ENCODE results near the gene TRAPPC3. TPM values are rescaled to one million over a fixed set of nuclear protein-coding genes. Genes with fewer than 3 reads are reported as not detected.

The TRAPPC3 gene
- total RNA-seq, 2 experiments from 2014 or later = 57.5 to 59.3 TPM

GRCh38 chr1:36175137-36176095, 26.1 kb upstream of the TRAPPC3 start:
- no peaks in the 10 kb centered on the region for H3K4me1 Mint-ChIP-seq
- no peaks in the 10 kb centered on the region for H3K9me3 Mint-ChIP-seq
- ChIA-PET CTCF (interaction anchor here (0.6 to 0.9 kb wide), 2 partner anchors 16 to 25 kb away, joined by 3 read pairs; no protein-coding TSS in a partner anchor), POLR2A (no interaction called here)
- H3K27ac Mint-ChIP-seq = no peak overlapping the region
- no peaks in the 10 kb centered on the region for H3K27me3 Mint-ChIP-seq
- no peak overlapping the region for H3K4me3 Mint-ChIP-seq
- no peak for DNase-seq
- H3K36me3 Mint-ChIP-seq (ENCODE audit: low read depth) = peaks cover 59% of the 10 kb centered on the region

GRCh38 chr1:36174713-36175112, 25.4 kb upstream of the TRAPPC3 start:
- H3K4me3 Mint-ChIP-seq = no peak overlapping the region
- peaks cover 56% of the 10 kb centered on the region for H3K36me3 Mint-ChIP-seq (ENCODE audit: low read depth)
- H3K9me3 Mint-ChIP-seq = no peaks in the 10 kb centered on the region
- no peak for DNase-seq
- ChIA-PET CTCF (interaction anchor here (0.6 kb wide), 1 partner anchor 16 kb away, joined by 3 read pairs; no protein-coding TSS in a partner anchor), POLR2A (no interaction called here)
- H3K4me1 Mint-ChIP-seq = peaks cover 2% of the 10 kb centered on the region
- H3K27me3 Mint-ChIP-seq = no peaks in the 10 kb centered on the region
- no peak overlapping the region for H3K27ac Mint-ChIP-seq

GRCh38 chr1:36172983-36173382, 23.7 kb upstream of the TRAPPC3 start:
- Mint-ChIP-seq H3K36me3 (ENCODE audit: low read depth) (peaks cover 53% of the 10 kb centered on the region), H3K27ac (no peak overlapping the region), H3K27me3 (no peaks in the 10 kb centered on the region), H3K4me1 (peaks cover 8% of the 10 kb centered on the region), H3K4me3 (no peak overlapping the region), H3K9me3 (no peaks in the 10 kb centered on the region)
- no peak for DNase-seq
- ChIA-PET CTCF (interaction anchor here (1.2 kb wide), 2 partner anchors 10 to 12 kb away, joined by 3 read pairs; no protein-coding TSS in a partner anchor), POLR2A (no interaction called here)

- Mint-ChIP-seq H3K27ac (no peak overlapping the region), H3K4me3 (no peak overlapping the region), H3K36me3 (ENCODE audit: low read depth) (peaks cover 51% of the 10 kb centered on the region), H3K4me1 (peaks cover 9% of the 10 kb centered on the region), H3K27me3 (no peaks in the 10 kb centered on the region), H3K9me3 (no peaks in the 10 kb centered on the region)
- DNase-seq = no peak
- CTCF ChIA-PET = interaction anchor here (1.2 kb wide), 1 partner anchor 11 kb away, joined by 3 read pairs; no protein-coding TSS in a partner anchor
- POLR2A ChIA-PET = no interaction called here
Observed at GRCh38 chr1:36172017-36172747, 22.9 kb upstream of the TRAPPC3 start.

- Mint-ChIP-seq H3K4me1 (peaks cover 21% of the 10 kb centered on the region), H3K27ac (no peak overlapping the region), H3K27me3 (no peaks in the 10 kb centered on the region), H3K4me3 (no peak overlapping the region), H3K9me3 (no peaks in the 10 kb centered on the region), H3K36me3 (ENCODE audit: low read depth) (peaks cover 54% of the 10 kb centered on the region)
- CTCF ChIA-PET = interaction anchor here (0.6 to 3.2 kb wide), 5 partner anchors 9 to 67 kb away, joined by 3 to 13 read pairs (median 4); partner anchors contain the start of gene TRAPPC3
- DNase-seq = no peak
- POLR2A ChIA-PET = no interaction called here
Observed at GRCh38 chr1:36170643-36171412, 21.5 kb upstream of the TRAPPC3 start.

- Mint-ChIP-seq H3K4me1 (peaks cover 33% of the 10 kb centered on the region), H3K9me3 (no peaks in the 10 kb centered on the region), H3K4me3 (no peak overlapping the region), H3K27ac (no peak overlapping the region), H3K36me3 (ENCODE audit: low read depth) (peaks cover 45% of the 10 kb centered on the region), H3K27me3 (no peaks in the 10 kb centered on the region)
- DNase-seq = no peak
- ChIA-PET CTCF (interaction anchor here (1.6 to 3.2 kb wide), 3 partner anchors 8 to 20 kb away, joined by 4 to 13 read pairs (median 9); partner anchors contain the start of gene TRAPPC3), POLR2A (no interaction called here)
Observed at GRCh38 chr1:36168514-36168913, 19.2 kb upstream of the TRAPPC3 start.

- H3K36me3 Mint-ChIP-seq (ENCODE audit: low read depth) = peaks cover 45% of the 10 kb centered on the region
- H3K4me1 Mint-ChIP-seq = peaks cover 46% of the 10 kb centered on the region
- no peaks in the 10 kb centered on the region for H3K9me3 Mint-ChIP-seq
- H3K27ac Mint-ChIP-seq = peak overlapping the region; percentile 55
- H3K4me3 Mint-ChIP-seq = no peak overlapping the region
- CTCF ChIA-PET = interaction anchor here (1.4 kb wide), 1 partner anchor 21 kb away, joined by 4 read pairs; no protein-coding TSS in a partner anchor
- no peak for DNase-seq
- POLR2A ChIA-PET = interaction anchor here (0.6 kb wide), 1 partner anchor 28 kb away, joined by 3 read pairs; no protein-coding TSS in a partner anchor
- H3K27me3 Mint-ChIP-seq = no peaks in the 10 kb centered on the region
Observed at GRCh38 chr1:36166938-36167905, 17.9 kb upstream of the TRAPPC3 start.

- Mint-ChIP-seq H3K27me3 (no peaks in the 10 kb centered on the region), H3K4me1 (peaks cover 56% of the 10 kb centered on the region), H3K9me3 (no peaks in the 10 kb centered on the region), H3K36me3 (ENCODE audit: low read depth) (peaks cover 50% of the 10 kb centered on the region), H3K27ac (peak overlapping the region; percentile 20), H3K4me3 (no peak overlapping the region)
- ChIA-PET POLR2A (no interaction called here), CTCF (interaction anchor here (0.7 to 1.7 kb wide), 4 partner anchors 9 to 177 kb away, joined by 3 to 4 read pairs (median 4); no protein-coding TSS in a partner anchor)
- DNase-seq = no peak
Observed at GRCh38 chr1:36166136-36166535, 16.9 kb upstream of the TRAPPC3 start.

- CTCF ChIA-PET = interaction anchor here (0.6 to 2.4 kb wide), 6 partner anchors 8 to 124 kb away, joined by 3 to 6 read pairs (median 4); partner anchors contain the start of genes THRAP3 and TRAPPC3
- Mint-ChIP-seq H3K4me3 (no peak overlapping the region), H3K27me3 (no peaks in the 10 kb centered on the region), H3K4me1 (peaks cover 65% of the 10 kb centered on the region), H3K36me3 (ENCODE audit: low read depth) (peaks cover 53% of the 10 kb centered on the region), H3K9me3 (no peaks in the 10 kb centered on the region), H3K27ac (no peak overlapping the region)
- no peak for DNase-seq
- POLR2A ChIA-PET = no interaction called here
Observed at GRCh38 chr1:36165145-36165544, 15.9 kb upstream of the TRAPPC3 start.

GRCh38 chr1:36164361-36164760, 15.1 kb upstream of the TRAPPC3 start:
- Mint-ChIP-seq H3K27me3 (no peaks in the 10 kb centered on the region), H3K4me3 (no peak overlapping the region), H3K9me3 (no peaks in the 10 kb centered on the region), H3K4me1 (peaks cover 71% of the 10 kb centered on the region), H3K36me3 (ENCODE audit: low read depth) (peaks cover 58% of the 10 kb centered on the region), H3K27ac (peak overlapping the region; percentile 76)
- DNase-seq = no peak
- ChIA-PET CTCF (interaction anchor here (1.0 to 6.1 kb wide), 5 partner anchors 9 to 59 kb away, joined by 3 to 85 read pairs (median 5); partner anchors contain the start of genes THRAP3 and TRAPPC3), POLR2A (no interaction called here)

- Mint-ChIP-seq H3K9me3 (no peaks in the 10 kb centered on the region), H3K27me3 (no peaks in the 10 kb centered on the region), H3K4me3 (no peak overlapping the region), H3K36me3 (ENCODE audit: low read depth) (peaks cover 63% of the 10 kb centered on the region), H3K27ac (peak overlapping the region; percentile 96), H3K4me1 (peaks cover 74% of the 10 kb centered on the region)
- DNase-seq = no peak
- POLR2A ChIA-PET = interaction anchor here (0.5 to 0.8 kb wide), 2 partner anchors 21 to 194 kb away, joined by 3 to 8 read pairs; no protein-coding TSS in a partner anchor
- CTCF ChIA-PET = interaction anchor here (1.0 to 6.1 kb wide), 4 partner anchors 13 to 60 kb away, joined by 3 to 85 read pairs (median 10); partner anchors contain the start of genes THRAP3 and TRAPPC3
Observed at GRCh38 chr1:36163426-36163825, 14.1 kb upstream of the TRAPPC3 start.
